SK-N-SH treated with all-trans-retinoic acid at 6 μM for 48 hours (cell line): Measurements from ENCODE around the gene OR9Q1.

ENCODE experiments used
- ATAC-seq: fragments of 200-7000 bp; cut with Tn5 transposase; 3 replicates; pipeline ENCODE4 v1.9.1; 2020; ENCODE audit warnings: mild to moderate bottlenecking, moderate library complexity
- ARNTL ChIP-seq: fragments of 450-650 bp; formaldehyde crosslinking; IDR thresholded peaks from 2 replicates; pipeline ENCODE4 v1.5.0; 2020; ENCODE audit warnings: low read depth, mild to moderate bottlenecking, moderate library complexity, borderline replicate concordance
- BACH2 ChIP-seq: fragments of 250-450 bp; sonication (Bioruptor Pico); IDR thresholded peaks from 2 replicates; pipeline ENCODE4 v1.9.0; 2021; ENCODE audit warnings: mild to moderate bottlenecking, borderline replicate concordance
- CREB5 ChIP-seq: fragments of 250-450 bp; sonication (Bioruptor Pico); IDR thresholded peaks from 2 replicates; pipeline ENCODE4 v1.5.1; 2020; ENCODE audit warnings: low read depth, mild to moderate bottlenecking, moderate library complexity
- CSDC2 ChIP-seq: fragments of 250-450 bp; sonication (Bioruptor Pico); IDR thresholded peaks from 2 replicates; pipeline ENCODE4 v1.5.0; 2020; ENCODE audit warnings: mild to moderate bottlenecking, moderate library complexity
- CSRNP3 ChIP-seq: fragments of 250-450 bp; sonication (Bioruptor Pico); IDR thresholded peaks from 2 replicates; pipeline ENCODE4 v1.5.1; 2021; ENCODE audit warnings: mild to moderate bottlenecking, moderate library complexity
- ESRRG ChIP-seq: fragments of 250-450 bp; sonication (Bioruptor Pico); IDR thresholded peaks from 2 replicates; pipeline ENCODE4 v1.6.1; 2021; ENCODE audit warnings: mild to moderate bottlenecking
- GLIS3 ChIP-seq: fragments of 250-450 bp; sonication (Bioruptor Pico); IDR thresholded peaks from 2 replicates; pipeline ENCODE4 v1.5.0; 2020; ENCODE audit warnings: mild to moderate bottlenecking, moderate library complexity
- ISL1 ChIP-seq: fragments of 250-450 bp; sonication (Bioruptor Pico); IDR thresholded peaks from 2 replicates; pipeline ENCODE4 v2.1.2; 2022; ENCODE audit warnings: mild to moderate bottlenecking, moderate library complexity
- OSR1 ChIP-seq: fragments of 250-450 bp; sonication (Bioruptor Pico); IDR thresholded peaks from 2 replicates; pipeline ENCODE4 v1.8.0; 2022; ENCODE audit warnings: moderate library complexity, mild to moderate bottlenecking, inconsistent platforms
- PPARA ChIP-seq: fragments of 250-450 bp; sonication (Bioruptor Pico); IDR thresholded peaks from 2 replicates; pipeline ENCODE4 v1.5.0; 2020; ENCODE audit warnings: mild to moderate bottlenecking, borderline replicate concordance
- SNAI2 ChIP-seq: fragments of 250-450 bp; sonication (Bioruptor Pico); IDR thresholded peaks from 2 replicates; pipeline ENCODE4 v1.5.0; 2020; ENCODE audit warnings: mild to moderate bottlenecking, moderate library complexity
- TCF4 ChIP-seq: fragments of 250-450 bp; sonication (Bioruptor Pico); IDR thresholded peaks from 2 replicates; pipeline ENCODE4 v1.8.0; 2021; ENCODE audit warnings: mild to moderate bottlenecking, moderate library complexity, borderline replicate concordance
- TOX ChIP-seq: fragments of 250-450 bp; sonication (Bioruptor Pico); IDR thresholded peaks from 2 replicates; pipeline ENCODE4 v1.8.0; 2021; ENCODE audit warnings: mild to moderate bottlenecking, moderate library complexity, borderline replicate concordance
- TSHZ2 ChIP-seq: fragments of 250-450 bp; sonication (Bioruptor Pico); IDR thresholded peaks from 2 replicates; pipeline ENCODE4 v1.5.0; 2020; ENCODE audit warnings: mild to moderate bottlenecking, moderate library complexity
- ZC3H10 ChIP-seq: fragments of 250-450 bp; sonication (Bioruptor Pico); IDR thresholded peaks from 2 replicates; pipeline ENCODE4 v1.5.1; 2021; ENCODE audit warnings: mild to moderate bottlenecking, moderate library complexity
- ZFP3 ChIP-seq: fragments of 250-450 bp; sonication (Bioruptor Pico); IDR thresholded peaks from 2 replicates; pipeline ENCODE4 v1.5.0; 2020; ENCODE audit warnings: mild to moderate bottlenecking, moderate library complexity
- ZFP30 ChIP-seq: fragments of 450-650 bp; formaldehyde crosslinking; IDR thresholded peaks from 2 replicates; pipeline ENCODE4 v1.5.0; 2022; ENCODE audit warnings: mild to moderate bottlenecking, moderate library complexity
- ZNF565 ChIP-seq: fragments of 450-650 bp; formaldehyde crosslinking; conservative IDR thresholded peaks from 2 replicates; pipeline ENCODE4 v1.5.0; 2020; ENCODE audit warnings: low read depth, mild to moderate bottlenecking, moderate library complexity
- ZNF8 ChIP-seq: fragments of 450-650 bp; formaldehyde crosslinking; IDR thresholded peaks from 2 replicates; pipeline ENCODE4 v1.5.0; 2020; ENCODE audit warnings: mild to moderate bottlenecking, moderate library complexity
- TF ChIP-seq, protein P1 (sequence below): fragments of 250-450 bp; sonication (Bioruptor Pico); IDR thresholded peaks from 2 replicates; pipeline ENCODE4 v1.8.0; 2021; ENCODE audit warnings: low read depth, mild to moderate bottlenecking, moderate library complexity, borderline replicate concordance

The OR9Q1 gene

DNA sequence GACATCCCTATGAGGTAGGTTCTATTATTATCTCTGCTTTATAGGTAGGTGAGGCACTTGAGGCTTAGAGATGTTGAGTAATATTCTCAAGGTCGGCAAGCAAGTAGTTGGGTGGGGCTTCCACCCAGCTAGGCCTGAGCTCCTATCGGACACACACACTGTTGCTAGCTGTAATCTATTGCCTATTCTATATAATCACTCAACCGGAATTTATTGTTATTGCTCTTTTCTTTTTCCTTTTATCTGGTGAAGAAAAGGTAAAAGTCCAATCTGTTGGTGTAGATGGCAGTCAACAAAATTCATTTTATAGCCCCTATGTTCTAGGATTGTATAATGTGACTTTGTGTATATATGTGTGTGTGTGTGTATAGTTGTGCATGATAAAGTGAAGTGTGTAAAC is 168.5 kb downstream of the OR9Q1 start:
- ATAC-seq: no peak
- TF ChIP-seq PPARA (CRISPR knock-in tag) (no peak), ARNTL (no peak), CSRNP3 (CRISPR knock-in tag) (no peak), CSDC2 (CRISPR knock-in tag) (no peak), BACH2 (CRISPR knock-in tag) (no peak), TCF4 (no peak), SNAI2 (CRISPR knock-in tag) (no peak), ZC3H10 (CRISPR knock-in tag) (no peak), CREB5 (CRISPR knock-in tag) (no peak), ZNF8 (CRISPR knock-in tag) (no peak)

GRCh38 chr11:58193391-58193790 is 169.7 kb downstream of the OR9Q1 start:
- TF ChIP-seq ZNF565 (CRISPR knock-in tag) (no peak), BACH2 (CRISPR knock-in tag) (no peak), ZNF8 (CRISPR knock-in tag) (no peak), ESRRG (CRISPR knock-in tag) (no peak), ISL1 (CRISPR knock-in tag) (no peak), GLIS3 (CRISPR knock-in tag) (no peak), OSR1 (no peak), TSHZ2 (CRISPR knock-in tag) (no peak), TCF4 (no peak), ZC3H10 (CRISPR knock-in tag) (no peak), ARNTL (no peak)
- TF ChIP-seq, all 23 proteins: peak for 0
- no peak for ATAC-seq

- TF ChIP-seq, protein P1, sequence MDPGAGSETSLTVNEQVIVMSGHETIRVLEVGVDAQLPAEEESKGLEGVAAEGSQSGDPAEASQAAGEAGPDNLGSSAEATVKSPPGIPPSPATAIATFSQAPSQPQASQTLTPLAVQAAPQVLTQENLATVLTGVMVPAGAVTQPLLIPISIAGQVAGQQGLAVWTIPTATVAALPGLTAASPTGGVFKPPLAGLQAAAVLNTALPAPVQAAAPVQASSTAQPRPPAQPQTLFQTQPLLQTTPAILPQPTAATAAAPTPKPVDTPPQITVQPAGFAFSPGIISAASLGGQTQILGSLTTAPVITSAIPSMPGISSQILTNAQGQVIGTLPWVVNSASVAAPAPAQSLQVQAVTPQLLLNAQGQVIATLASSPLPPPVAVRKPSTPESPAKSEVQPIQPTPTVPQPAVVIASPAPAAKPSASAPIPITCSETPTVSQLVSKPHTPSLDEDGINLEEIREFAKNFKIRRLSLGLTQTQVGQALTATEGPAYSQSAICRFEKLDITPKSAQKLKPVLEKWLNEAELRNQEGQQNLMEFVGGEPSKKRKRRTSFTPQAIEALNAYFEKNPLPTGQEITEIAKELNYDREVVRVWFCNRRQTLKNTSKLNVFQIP (CRISPR knock-in tag): no peak
- no peak for ATAC-seq
Observed at GRCh38 chr11:58195939-58196338, 172.3 kb downstream of the OR9Q1 start.

- TF ChIP-seq ZNF8 (CRISPR knock-in tag): no peak
- no peak for TF ChIP-seq OSR1
- TF ChIP-seq ZFP3 (CRISPR knock-in tag): no peak
- no peak for TF ChIP-seq PPARA (CRISPR knock-in tag)
- TF ChIP-seq BACH2 (CRISPR knock-in tag): no peak
- TF ChIP-seq ZFP30 (CRISPR knock-in tag): no peak
- no peak for TF ChIP-seq SNAI2 (CRISPR knock-in tag)
- TF ChIP-seq TCF4: no peak
- TF ChIP-seq GLIS3 (CRISPR knock-in tag): no peak
- TF ChIP-seq, protein P1 (CRISPR knock-in tag): no peak
- no peak for TF ChIP-seq ZC3H10 (CRISPR knock-in tag)
- TF ChIP-seq TOX (CRISPR knock-in tag): no peak
- no peak for TF ChIP-seq ISL1 (CRISPR knock-in tag)
- ATAC-seq: no peak
Observed at GRCh38 chr11:58199271-58199670, 175.6 kb downstream of the OR9Q1 start.
